Esophagus squamous epithelium (tissue), 4 donors: ENCODE measurements around the gene TBP.
A peak's percentile ranks its signal among the peaks of the same experiment; 100 is the strongest.

Experiments
- POLR2A ChIP-seq, 4 donors: fragments of 450-650 bp; IDR thresholded peaks; one replicate each; pipeline ENCODE4 v1.6.1; 2017; ENCODE audit warnings: antibody characterized with exemption in 4 of 4, mild to moderate bottlenecking in 4 of 4, moderate library complexity in 3 of 4
- TF ChIP-seq, protein P1 (sequence below), 6 experiments: fragments of 450-650 bp in 4 of 6; fragments of 200-600 bp in 2 of 6; sonication (generic) in 2 of 6; IDR thresholded peaks; one replicate each; pipeline ENCODE4 v1.5.1; 2016 to 2019; ENCODE audit warnings: antibody characterized with exemption in 6 of 6, mild to moderate bottlenecking in 4 of 6, moderate library complexity in 4 of 6

- TF ChIP-seq, protein P1, sequence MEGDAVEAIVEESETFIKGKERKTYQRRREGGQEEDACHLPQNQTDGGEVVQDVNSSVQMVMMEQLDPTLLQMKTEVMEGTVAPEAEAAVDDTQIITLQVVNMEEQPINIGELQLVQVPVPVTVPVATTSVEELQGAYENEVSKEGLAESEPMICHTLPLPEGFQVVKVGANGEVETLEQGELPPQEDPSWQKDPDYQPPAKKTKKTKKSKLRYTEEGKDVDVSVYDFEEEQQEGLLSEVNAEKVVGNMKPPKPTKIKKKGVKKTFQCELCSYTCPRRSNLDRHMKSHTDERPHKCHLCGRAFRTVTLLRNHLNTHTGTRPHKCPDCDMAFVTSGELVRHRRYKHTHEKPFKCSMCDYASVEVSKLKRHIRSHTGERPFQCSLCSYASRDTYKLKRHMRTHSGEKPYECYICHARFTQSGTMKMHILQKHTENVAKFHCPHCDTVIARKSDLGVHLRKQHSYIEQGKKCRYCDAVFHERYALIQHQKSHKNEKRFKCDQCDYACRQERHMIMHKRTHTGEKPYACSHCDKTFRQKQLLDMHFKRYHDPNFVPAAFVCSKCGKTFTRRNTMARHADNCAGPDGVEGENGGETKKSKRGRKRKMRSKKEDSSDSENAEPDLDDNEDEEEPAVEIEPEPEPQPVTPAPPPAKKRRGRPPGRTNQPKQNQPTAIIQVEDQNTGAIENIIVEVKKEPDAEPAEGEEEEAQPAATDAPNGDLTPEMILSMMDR (IDR thresholded peaks at IDR 0.05) = peak; percentile 44 to 84 (median 70)
- no peak for TF ChIP-seq POLR2A (IDR thresholded peaks at IDR 0.05)
Measured at GRCh38 chr6:170516783-170517616, 37.2 kb upstream of the TBP start.
